ENCODE results near the gene FBN3. TPM values are rescaled to one million over a fixed set of nuclear protein-coding genes. Genes with fewer than 3 reads are reported as not detected.

FBN3 gene
- polyA plus RNA-seq, 1 donor from 2014 or later, result not detected

- no peaks in the 10 kb centered on the region for H3K9me3 Mint-ChIP-seq
- peaks cover 13% of the 10 kb centered on the region for H3K27me3 Mint-ChIP-seq
- H3K4me1 Mint-ChIP-seq, result no peaks in the 10 kb centered on the region
- peaks cover 1% of the 10 kb centered on the region for H3K36me3 Mint-ChIP-seq
- H3K4me3 Mint-ChIP-seq, result no peak overlapping the region
- peak overlapping the region in 2 of 3 donors; percentile 20 to 53 for H3K27ac Mint-ChIP-seq
Measured at GRCh38 chr19:8141726-8142512, 7.5 kb downstream of the FBN3 start.

GRCh38 chr19:8138201-8138600, 11.2 kb downstream of the FBN3 start:
- H3K4me3 Mint-ChIP-seq, result no peak overlapping the region
- H3K36me3 Mint-ChIP-seq, result peaks cover 1% of the 10 kb centered on the region
- H3K27me3 Mint-ChIP-seq, result peaks cover 3% of the 10 kb centered on the region
- H3K4me1 Mint-ChIP-seq, result no peaks in the 10 kb centered on the region
- peak overlapping the region in 1 of 3 donors; percentile 53 for H3K27ac Mint-ChIP-seq
- no peaks in the 10 kb centered on the region for H3K9me3 Mint-ChIP-seq

- Mint-ChIP-seq H3K4me1 (no peaks in the 10 kb centered on the region), H3K27ac (no peak overlapping the region), H3K9me3 (no peaks in the 10 kb centered on the region), H3K27me3 (peaks cover 2% of the 10 kb centered on the region), H3K4me3 (no peak overlapping the region), H3K36me3 (peaks cover 1% of the 10 kb centered on the region)
Measured at GRCh38 chr19:8137425-8137824, 12.0 kb downstream of the FBN3 start.

- Mint-ChIP-seq H3K27me3 (no peaks in the 10 kb centered on the region), H3K27ac (no peak overlapping the region), H3K9me3 (no peaks in the 10 kb centered on the region), H3K4me3 (no peak overlapping the region), H3K4me1 (no peaks in the 10 kb centered on the region), H3K36me3 (peaks cover 1% of the 10 kb centered on the region)
Measured at GRCh38 chr19:8135946-8136618, 13.3 kb downstream of the FBN3 start.

GRCh38 chr19:8132858-8133458, 16.4 kb downstream of the FBN3 start:
- no peaks in the 10 kb centered on the region for H3K36me3 Mint-ChIP-seq
- H3K9me3 Mint-ChIP-seq, result no peaks in the 10 kb centered on the region
- no peak overlapping the region for H3K4me3 Mint-ChIP-seq
- no peaks in the 10 kb centered on the region for H3K4me1 Mint-ChIP-seq
- H3K27ac Mint-ChIP-seq, result no peak overlapping the region
- H3K27me3 Mint-ChIP-seq, result peaks cover 2% of the 10 kb centered on the region

GRCh38 chr19:8131517-8131916, 17.9 kb downstream of the FBN3 start:
- Mint-ChIP-seq H3K4me1 (no peaks in the 10 kb centered on the region), H3K4me3 (no peak overlapping the region), H3K36me3 (no peaks in the 10 kb centered on the region), H3K9me3 (no peaks in the 10 kb centered on the region), H3K27ac (no peak overlapping the region), H3K27me3 (peaks cover 3% of the 10 kb centered on the region)

- peaks cover 5% of the 10 kb centered on the region for H3K27me3 Mint-ChIP-seq
- no peaks in the 10 kb centered on the region for H3K36me3 Mint-ChIP-seq
- H3K4me3 Mint-ChIP-seq, result no peak overlapping the region
- no peak overlapping the region for H3K27ac Mint-ChIP-seq
- H3K4me1 Mint-ChIP-seq, result no peaks in the 10 kb centered on the region
- H3K9me3 Mint-ChIP-seq, result no peaks in the 10 kb centered on the region
Measured at GRCh38 chr19:8129061-8129618, 20.3 kb downstream of the FBN3 start.

- peaks cover 5% of the 10 kb centered on the region for H3K27me3 Mint-ChIP-seq
- H3K36me3 Mint-ChIP-seq, result no peaks in the 10 kb centered on the region
- H3K4me1 Mint-ChIP-seq, result peaks cover 0 to 2% (median 0%) of the 10 kb centered on the region in 3 donors
- H3K4me3 Mint-ChIP-seq, result no peak overlapping the region
- H3K27ac Mint-ChIP-seq, result no peak overlapping the region
- no peaks in the 10 kb centered on the region for H3K9me3 Mint-ChIP-seq
Measured at GRCh38 chr19:8128551-8128950, 20.8 kb downstream of the FBN3 start.

GRCh38 chr19:8127311-8127710, 22.1 kb downstream of the FBN3 start:
- Mint-ChIP-seq H3K9me3 (no peaks in the 10 kb centered on the region), H3K4me3 (no peak overlapping the region), H3K27me3 (peaks cover 5% of the 10 kb centered on the region), H3K4me1 (peaks cover 0 to 2% (median 0%) of the 10 kb centered on the region in 3 donors), H3K36me3 (no peaks in the 10 kb centered on the region), H3K27ac (no peak overlapping the region)

- no peak overlapping the region for H3K4me3 Mint-ChIP-seq
- H3K27ac Mint-ChIP-seq, result no peak overlapping the region
- peaks cover 0 to 2% (median 0%) of the 10 kb centered on the region in 3 donors for H3K4me1 Mint-ChIP-seq
- H3K27me3 Mint-ChIP-seq, result peaks cover 5% of the 10 kb centered on the region
- H3K36me3 Mint-ChIP-seq, result no peaks in the 10 kb centered on the region
- H3K9me3 Mint-ChIP-seq, result no peaks in the 10 kb centered on the region
Measured at GRCh38 chr19:8126511-8126910, 22.9 kb downstream of the FBN3 start.

- Mint-ChIP-seq H3K4me3 (no peak overlapping the region), H3K27me3 (peaks cover 5% of the 10 kb centered on the region), H3K36me3 (no peaks in the 10 kb centered on the region), H3K9me3 (no peaks in the 10 kb centered on the region), H3K27ac (no peak overlapping the region), H3K4me1 (peaks cover 0 to 2% (median 0%) of the 10 kb centered on the region in 3 donors)
Measured at GRCh38 chr19:8126008-8126407, 23.4 kb downstream of the FBN3 start.

GRCh38 chr19:8123683-8124082, 25.7 kb downstream of the FBN3 start:
- H3K27me3 Mint-ChIP-seq, result peaks cover 5% of the 10 kb centered on the region
- peaks cover 0 to 2% (median 0%) of the 10 kb centered on the region in 3 donors for H3K4me1 Mint-ChIP-seq
- H3K27ac Mint-ChIP-seq, result no peak overlapping the region
- no peaks in the 10 kb centered on the region for H3K9me3 Mint-ChIP-seq
- no peak overlapping the region for H3K4me3 Mint-ChIP-seq
- H3K36me3 Mint-ChIP-seq, result no peaks in the 10 kb centered on the region

GRCh38 chr19:8120636-8121480, 28.5 kb downstream of the FBN3 start:
- Mint-ChIP-seq H3K4me1 (peaks cover 0 to 3% (median 0%) of the 10 kb centered on the region in 3 donors), H3K9me3 (peaks cover 0 to 2% (median 0%) of the 10 kb centered on the region in 3 donors), H3K27me3 (peaks cover 3% of the 10 kb centered on the region), H3K36me3 (no peaks in the 10 kb centered on the region), H3K4me3 (no peak overlapping the region), H3K27ac (no peak overlapping the region)

GRCh38 chr19:8117991-8118390, 31.4 kb downstream of the FBN3 start:
- H3K4me1 Mint-ChIP-seq, result peaks cover 0 to 1% (median 0%) of the 10 kb centered on the region in 3 donors
- no peaks in the 10 kb centered on the region for H3K27me3 Mint-ChIP-seq
- H3K4me3 Mint-ChIP-seq, result no peak overlapping the region
- no peaks in the 10 kb centered on the region for H3K36me3 Mint-ChIP-seq
- H3K9me3 Mint-ChIP-seq, result peaks cover 0 to 2% (median 0%) of the 10 kb centered on the region in 3 donors
- no peak overlapping the region for H3K27ac Mint-ChIP-seq
